ENCODE results near the gene DNAJC11. TPM values are rescaled to one million over a fixed set of nuclear protein-coding genes. Genes with fewer than 3 reads are reported as not detected.

DNAJC11 gene
- total RNA-seq, 1 experiment from 2014 or later: 75.6 TPM

DNA sequence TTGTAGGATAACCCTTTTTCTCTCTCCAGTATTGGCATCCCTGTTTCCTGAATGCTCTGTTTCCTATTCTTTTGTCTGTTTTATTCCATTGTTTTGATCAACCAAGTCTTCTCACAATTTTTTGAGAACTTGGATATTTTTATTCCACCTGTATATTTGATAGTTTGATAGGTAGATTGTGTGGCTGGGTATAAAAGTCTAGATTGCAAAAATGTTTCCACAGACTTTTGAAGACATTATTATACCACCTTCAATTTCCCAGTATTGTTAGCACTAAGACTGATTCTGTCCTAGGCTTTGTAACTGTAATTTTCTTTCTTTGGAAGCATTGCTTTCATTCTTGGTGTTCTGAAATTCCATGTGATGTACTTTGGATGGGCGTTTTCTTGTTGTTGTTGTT, 9.6 kb upstream of the DNAJC11 start (continued):
- TF ChIP-seq, protein P1, sequence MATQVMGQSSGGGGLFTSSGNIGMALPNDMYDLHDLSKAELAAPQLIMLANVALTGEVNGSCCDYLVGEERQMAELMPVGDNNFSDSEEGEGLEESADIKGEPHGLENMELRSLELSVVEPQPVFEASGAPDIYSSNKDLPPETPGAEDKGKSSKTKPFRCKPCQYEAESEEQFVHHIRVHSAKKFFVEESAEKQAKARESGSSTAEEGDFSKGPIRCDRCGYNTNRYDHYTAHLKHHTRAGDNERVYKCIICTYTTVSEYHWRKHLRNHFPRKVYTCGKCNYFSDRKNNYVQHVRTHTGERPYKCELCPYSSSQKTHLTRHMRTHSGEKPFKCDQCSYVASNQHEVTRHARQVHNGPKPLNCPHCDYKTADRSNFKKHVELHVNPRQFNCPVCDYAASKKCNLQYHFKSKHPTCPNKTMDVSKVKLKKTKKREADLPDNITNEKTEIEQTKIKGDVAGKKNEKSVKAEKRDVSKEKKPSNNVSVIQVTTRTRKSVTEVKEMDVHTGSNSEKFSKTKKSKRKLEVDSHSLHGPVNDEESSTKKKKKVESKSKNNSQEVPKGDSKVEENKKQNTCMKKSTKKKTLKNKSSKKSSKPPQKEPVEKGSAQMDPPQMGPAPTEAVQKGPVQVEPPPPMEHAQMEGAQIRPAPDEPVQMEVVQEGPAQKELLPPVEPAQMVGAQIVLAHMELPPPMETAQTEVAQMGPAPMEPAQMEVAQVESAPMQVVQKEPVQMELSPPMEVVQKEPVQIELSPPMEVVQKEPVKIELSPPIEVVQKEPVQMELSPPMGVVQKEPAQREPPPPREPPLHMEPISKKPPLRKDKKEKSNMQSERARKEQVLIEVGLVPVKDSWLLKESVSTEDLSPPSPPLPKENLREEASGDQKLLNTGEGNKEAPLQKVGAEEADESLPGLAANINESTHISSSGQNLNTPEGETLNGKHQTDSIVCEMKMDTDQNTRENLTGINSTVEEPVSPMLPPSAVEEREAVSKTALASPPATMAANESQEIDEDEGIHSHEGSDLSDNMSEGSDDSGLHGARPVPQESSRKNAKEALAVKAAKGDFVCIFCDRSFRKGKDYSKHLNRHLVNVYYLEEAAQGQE (IDR thresholded peaks at IDR 0.05; ENCODE audit: low read depth): no peak
- TF ChIP-seq ELF1 (IDR thresholded peaks at IDR 0.05; ENCODE audit: borderline replicate concordance, low read depth) (no peak), CBX3 (IDR thresholded peaks at IDR 0.05; ENCODE audit: low read depth) (no peak), CEBPB (IDR thresholded peaks at IDR 0.05; ENCODE audit: low read depth) (no peak), JUND (IDR thresholded peaks at IDR 0.05) (no peak), RAD21 (IDR thresholded peaks at IDR 0.05; ENCODE audit: low read depth) (no peak), SP1 (IDR thresholded peaks at IDR 0.05; ENCODE audit: low read depth) (no peak), POLR2AphosphoS5 (IDR thresholded peaks at IDR 0.05; ENCODE audit: low read depth, low read length) (no peak), ZFX (IDR thresholded peaks at IDR 0.05) (no peak), SIN3A (IDR thresholded peaks at IDR 0.05; ENCODE audit: low read depth) (no peak), EZH2phosphoT487 (IDR thresholded peaks at IDR 0.05; ENCODE audit: borderline replicate concordance) (no peak), EGR1 (IDR thresholded peaks at IDR 0.05; ENCODE audit: low read depth) (no peak), YY1 (IDR thresholded peaks at IDR 0.05; ENCODE audit: extremely low read depth, insufficient replicate concordance, low read depth, low read length) (no peak)
- TF ChIP-seq, protein P2, sequence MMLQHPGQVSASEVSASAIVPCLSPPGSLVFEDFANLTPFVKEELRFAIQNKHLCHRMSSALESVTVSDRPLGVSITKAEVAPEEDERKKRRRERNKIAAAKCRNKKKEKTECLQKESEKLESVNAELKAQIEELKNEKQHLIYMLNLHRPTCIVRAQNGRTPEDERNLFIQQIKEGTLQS (IDR thresholded peaks at IDR 0.05): no peak

DNA sequence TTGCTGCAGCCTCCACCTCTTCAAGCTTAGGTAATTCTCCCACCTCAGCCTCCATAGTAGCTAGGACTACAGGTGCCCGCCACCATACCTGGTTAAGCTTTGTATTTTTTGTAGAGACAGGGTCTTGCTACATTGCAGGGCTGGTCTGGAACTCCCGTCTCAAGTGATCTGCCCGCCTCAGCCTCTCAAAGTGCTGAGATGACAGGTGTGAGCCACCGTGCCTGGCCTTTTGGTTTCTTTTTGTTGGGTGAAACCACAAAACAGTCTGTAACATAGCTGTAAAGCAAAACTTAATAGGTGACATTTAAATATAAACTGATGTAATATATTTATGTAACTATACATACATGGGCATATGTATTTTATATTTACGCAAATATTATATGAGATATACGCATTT, 3.1 kb upstream of the DNAJC11 start:
- POLR2A ChIA-PET: no interaction called here

More for the DNA sequence above, 3.1 kb upstream of the DNAJC11 start:
- RAD21 ChIA-PET (ENCODE audit: low non-redundant PET in 1 of 2, low total read pairs in 2 of 2, uncharacterized antibody in 2 of 2, unreplicated experiment in 2 of 2): no interaction called here
- CTCF ChIA-PET: no interaction called here
- Histone ChIP-seq H3K9me2 (ENCODE audit: insufficient read depth) (no peaks in the 10 kb centered on the region), H3K4me2 (ENCODE audit: low read length) (no peak overlapping the region), H3K27ac (ENCODE audit: low read depth, low read length) (no peak overlapping the region), H3K79me2 (ENCODE audit: insufficient read depth, low read length) (peaks cover 19% of the 10 kb centered on the region), H3K4me1 (ENCODE audit: control insufficient read depth in 1 of 2, insufficient read depth in 2 of 2, low read length in 2 of 2) (peaks cover 5 to 16% of the 10 kb centered on the region in 2 experiments; a peak in 3 of 4 replicates), H3K9ac (ENCODE audit: low read length) (no peak overlapping the region), H3K4me3 (replicated peaks in 1 of 2; ENCODE audit: low read depth in 1 of 2, low read length in 2 of 2) (no peak overlapping the region), H4K20me1 (ENCODE audit: insufficient read depth) (no peaks in the 10 kb centered on the region), H2AFZ (ENCODE audit: low read depth, low read length, poor library complexity, severe bottlenecking) (no peak overlapping the region), H3K36me3 (ENCODE audit: control insufficient read depth in 1 of 2, insufficient read depth in 2 of 2, low read length in 2 of 2) (peaks cover 0 to 6% of the 10 kb centered on the region in 2 experiments; a peak in 1 of 4 replicates), H3K9me3 (ENCODE audit: control insufficient read depth in 1 of 2, insufficient read depth in 1 of 2, low read depth in 1 of 2, low read length in 2 of 2) (no peaks in the 10 kb centered on the region), H3K27me3 (ENCODE audit: insufficient read depth, low read length) (no peaks in the 10 kb centered on the region)
- DNase-seq (ENCODE audit: low read depth, low spot score) (no peak), ATAC-seq (no peak)
- intact Hi-C loops (cut with micrococcal nuclease): loop anchor here (5.0 kb wide), 1 partner anchor 503 kb away; no protein-coding TSS in a partner anchor
- no peak for TF ChIP-seq SP1 (IDR thresholded peaks at IDR 0.05; ENCODE audit: low read depth)
- TF ChIP-seq EGR1 (IDR thresholded peaks at IDR 0.05; ENCODE audit: low read depth): no peak
- no peak for TF ChIP-seq ELF1 (IDR thresholded peaks at IDR 0.05; ENCODE audit: borderline replicate concordance, low read depth)
- no peak for TF ChIP-seq RAD21 (IDR thresholded peaks at IDR 0.05; ENCODE audit: low read depth)
- TF ChIP-seq, protein P3, sequence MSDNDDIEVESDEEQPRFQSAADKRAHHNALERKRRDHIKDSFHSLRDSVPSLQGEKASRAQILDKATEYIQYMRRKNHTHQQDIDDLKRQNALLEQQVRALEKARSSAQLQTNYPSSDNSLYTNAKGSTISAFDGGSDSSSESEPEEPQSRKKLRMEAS (IDR thresholded peaks at IDR 0.05): no peak
- BruUV-seq (replicated peaks): no TSS peak

Measured in HCT116 (cell line).